HG03432 (cell line): ENCODE measurements around the gene LSP1.

Experiments
- ATAC-seq: cut with Tn5 transposase; IDR thresholded peaks from one replicate; pipeline ENCODE4 v1.9.1; 2021; ENCODE audit warnings: mild to moderate bottlenecking, moderate library complexity; ENCODE audit not compliant: unreplicated experiment

LSP1 gene

GRCh38 chr11:1888347-1888753 is 35.5 kb downstream of the LSP1 start:
- ATAC-seq: no peak

GRCh38 chr11:1888811-1889210 is 35.9 kb downstream of the LSP1 start:
- ATAC-seq: no peak

GRCh38 chr11:1889224-1889930 is 36.5 kb downstream of the LSP1 start:
- ATAC-seq: no peak

- no peak for ATAC-seq
Observed at GRCh38 chr11:1889941-1890855, 37.3 kb downstream of the LSP1 start.

- ATAC-seq: no peak
Observed at GRCh38 chr11:1890856-1891830, 38.3 kb downstream of the LSP1 start.

- ATAC-seq: no peak
Observed at GRCh38 chr11:1891831-1892115, 38.9 kb downstream of the LSP1 start, which contains the start of gene PRR33. Gene PRR33, minus strand, starts transcription at chr11:1891895. Its CDS starts 1,311 bp downstream, at chr11:1890584.

- no peak for ATAC-seq
Observed at GRCh38 chr11:1892116-1892515, 39.2 kb downstream of the LSP1 start.

GRCh38 chr11:1892558-1892957 is 39.7 kb downstream of the LSP1 start:
- no peak for ATAC-seq

- ATAC-seq: no peak
Observed at GRCh38 chr11:1893581-1894359, 40.9 kb downstream of the LSP1 start.

- ATAC-seq: no peak
Observed at GRCh38 chr11:1894759-1895158, 41.9 kb downstream of the LSP1 start.

GRCh38 chr11:1896468-1896867 is 43.6 kb downstream of the LSP1 start:
- ATAC-seq: no peak

GRCh38 chr11:1896923-1897322 is 44.0 kb downstream of the LSP1 start:
- no peak for ATAC-seq

GRCh38 chr11:1899090-1899489 is 46.2 kb downstream of the LSP1 start:
- ATAC-seq: no peak

GRCh38 chr11:1899686-1900085 is 46.8 kb downstream of the LSP1 start:
- no peak for ATAC-seq

GRCh38 chr11:1906181-1906580 is 53.3 kb downstream of the LSP1 start:
- no peak for ATAC-seq

GRCh38 chr11:1906611-1907423 is 53.9 kb downstream of the LSP1 start:
- ATAC-seq: no peak

GRCh38 chr11:1908618-1909017 is 55.7 kb downstream of the LSP1 start:
- ATAC-seq: no peak

- no peak for ATAC-seq
Observed at GRCh38 chr11:1909524-1909923, 56.6 kb downstream of the LSP1 start.

GRCh38 chr11:1912289-1912878 is 59.5 kb downstream of the LSP1 start:
- no peak for ATAC-seq
